Jurkat, Clone E6-1 (cell line): ENCODE data around the gene PPIH.
"Not testable (repeated sequence)": the region's sequence is repeated elsewhere in the genome, so short reads cannot be mapped to it uniquely, and the experiment has no call there.

Experiments
- DNase-seq: peaks from one replicate; pipeline ENCODE4 v3.0.0-alpha.2; 2011; ENCODE audit warnings: low read depth, low spot score
- H3K4me3 ChIP-seq: 2 replicates; pipeline ENCODE4 v1.5.1; 2011; ENCODE audit warnings: mild to moderate bottlenecking, low read length, control low read depth, moderate library complexity

Gene PPIH

DNA sequence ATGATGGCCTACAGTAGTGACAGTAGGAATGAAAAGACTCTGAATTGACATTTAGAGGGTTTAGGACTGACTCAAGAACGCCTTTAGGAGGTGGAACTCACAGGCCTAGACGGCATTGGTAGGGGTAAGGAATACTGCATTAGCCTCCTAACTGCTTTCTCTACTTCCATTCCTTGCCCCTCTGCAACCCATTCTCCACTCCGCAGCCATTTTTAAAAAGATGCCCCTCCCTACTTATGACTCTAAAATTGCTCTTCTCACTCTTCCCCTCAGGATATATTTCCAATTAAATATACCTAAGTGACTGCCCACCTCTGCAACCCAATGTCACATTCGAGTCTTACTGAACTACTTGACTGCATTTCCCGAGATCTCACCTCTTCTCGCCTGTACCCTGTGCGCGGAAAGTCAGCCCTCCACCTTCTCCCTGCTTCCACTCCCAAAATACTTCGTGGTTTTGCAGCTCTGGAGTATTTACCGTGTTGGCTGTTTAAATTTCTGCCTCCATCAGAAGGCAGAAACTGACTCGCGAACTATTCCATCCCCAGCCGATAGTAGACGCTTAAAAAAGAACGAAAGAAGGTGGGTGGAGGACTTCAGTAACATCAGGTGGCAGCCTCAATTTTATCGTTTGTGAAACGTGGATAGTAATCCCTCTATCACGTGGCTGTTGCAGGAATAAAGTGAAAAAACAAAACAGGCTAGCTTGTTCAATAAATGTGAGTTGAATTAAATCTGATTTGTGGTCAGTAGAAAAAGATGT, 22.9 kb downstream of the PPIH start:
- H3K4me3 ChIP-seq: peak overlapping the region; percentile 90
- peak; percentile 39 for DNase-seq

DNA sequence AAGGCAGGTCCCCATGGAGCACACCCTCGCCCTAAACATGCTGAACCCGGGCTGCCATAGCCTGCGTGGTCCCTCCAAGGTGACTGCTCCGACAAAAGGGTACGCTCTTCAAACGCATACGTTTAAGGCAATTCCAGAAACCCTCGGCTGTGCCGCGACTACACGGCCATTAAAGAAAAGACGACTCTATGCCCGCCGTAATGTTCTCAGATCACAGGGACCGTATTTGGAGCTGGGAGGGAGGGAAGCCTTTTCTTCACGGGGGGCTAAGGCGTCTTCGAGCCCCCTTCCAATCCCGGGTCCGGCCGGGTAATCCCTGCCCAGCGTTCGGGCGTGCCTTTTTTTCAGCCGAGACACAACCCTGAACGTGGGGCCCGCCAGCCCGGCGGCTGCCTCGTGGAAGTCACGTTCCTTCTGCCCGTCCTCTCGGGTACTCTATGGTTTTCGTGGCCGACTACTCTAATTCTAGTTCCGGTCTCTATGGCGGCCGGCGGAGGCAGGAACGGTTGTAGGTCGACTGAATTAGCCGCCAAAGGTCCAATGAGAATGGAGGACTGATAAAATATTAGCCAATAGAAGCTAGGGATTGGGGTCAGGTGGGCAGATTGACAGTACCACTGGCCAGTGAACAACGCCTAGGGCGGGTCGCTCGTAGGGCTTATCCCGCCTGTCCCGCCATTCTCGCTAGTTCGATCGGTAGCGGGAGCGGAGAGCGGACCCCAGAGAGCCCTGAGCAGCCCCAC, 23.7 kb downstream of the PPIH start, which contains the start of gene YBX1:
TSS of gene YBX1 (plus strand) at position 678 of the 743 bp plus-strand sequence. CDS start 148 bp downstream, outside the sequence.
- H3K4me3 ChIP-seq: peak within 1 kb of the TSS; percentile 90
- DNase-seq: peak; percentile 99

DNA sequence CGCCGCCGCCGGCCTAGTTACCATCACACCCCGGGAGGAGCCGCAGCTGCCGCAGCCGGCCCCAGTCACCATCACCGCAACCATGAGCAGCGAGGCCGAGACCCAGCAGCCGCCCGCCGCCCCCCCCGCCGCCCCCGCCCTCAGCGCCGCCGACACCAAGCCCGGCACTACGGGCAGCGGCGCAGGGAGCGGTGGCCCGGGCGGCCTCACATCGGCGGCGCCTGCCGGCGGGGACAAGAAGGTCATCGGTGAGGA, 24.2 kb downstream of the PPIH start:
- H3K4me3 ChIP-seq: peak overlapping the region; percentile 90
- DNase-seq: not testable (repeated sequence)

DNA sequence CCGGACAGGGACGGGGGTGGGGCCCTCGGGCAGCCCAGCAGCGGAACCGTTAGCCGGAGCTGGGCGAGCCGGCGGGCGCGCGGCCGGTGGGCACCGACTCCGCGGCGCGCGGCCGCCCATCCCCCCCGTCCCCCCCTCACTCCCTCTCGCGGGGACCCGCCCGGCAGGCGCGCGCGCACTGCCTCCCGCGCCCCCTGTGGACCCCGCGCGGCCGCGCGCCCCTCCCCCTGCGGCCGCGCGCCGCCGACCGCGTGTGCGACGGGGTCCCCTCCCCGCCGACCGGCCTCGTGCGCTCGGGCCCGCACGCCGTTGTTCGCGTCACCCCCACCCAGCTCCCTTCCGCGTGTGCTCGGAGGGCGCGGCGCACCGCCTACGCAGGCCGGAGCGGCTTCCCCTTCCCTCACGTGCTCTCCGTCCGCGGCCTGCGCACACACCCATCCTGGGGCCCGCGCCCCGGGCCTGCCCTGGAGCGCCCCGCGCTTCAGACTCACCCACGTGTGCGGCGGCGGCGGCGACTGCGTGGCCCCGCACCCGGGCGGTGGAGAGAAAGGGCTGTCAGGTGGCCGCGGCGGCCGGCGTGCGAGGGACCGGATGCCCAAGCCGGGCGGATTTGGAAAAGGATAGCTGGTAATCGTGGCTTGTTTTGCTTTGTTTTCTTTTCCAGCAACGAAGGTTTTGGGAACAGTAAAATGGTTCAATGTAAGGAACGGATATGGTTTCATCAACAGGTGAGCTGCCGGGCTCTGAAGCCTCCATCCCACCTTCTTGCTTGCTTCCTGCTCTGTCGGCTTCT, 24.7 kb downstream of the PPIH start:
- peak overlapping the region; percentile 90 for H3K4me3 ChIP-seq
- peak; percentile 51 for DNase-seq

DNA sequence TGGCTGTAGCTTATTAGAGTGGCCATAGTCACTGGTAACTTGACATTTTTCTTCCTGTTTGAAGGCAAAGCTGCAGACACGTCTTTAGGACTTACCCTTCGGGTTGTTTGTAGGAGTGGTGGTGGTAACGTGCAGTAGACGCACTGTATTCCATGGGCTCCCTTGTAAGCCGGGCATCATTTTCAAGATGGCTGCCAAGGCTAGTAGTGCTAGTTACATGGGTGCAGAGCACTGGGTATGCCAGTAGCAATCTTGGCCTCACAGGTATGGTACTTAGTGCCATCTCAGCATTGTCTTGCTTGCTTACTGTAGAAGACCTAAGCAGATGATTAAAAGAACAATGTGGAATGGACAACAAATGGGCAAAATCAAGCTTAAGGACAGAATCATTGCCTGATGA, 25.9 kb downstream of the PPIH start:
- H3K4me3 ChIP-seq: peak overlapping the region; percentile 90
- no peak for DNase-seq

- no peak overlapping the region for H3K4me3 ChIP-seq
- no peak for DNase-seq
Observed at GRCh38 chr1:42686418-42686817, 28.2 kb downstream of the PPIH start.

GRCh38 chr1:42689912-42690311, 31.7 kb downstream of the PPIH start:
- no peak overlapping the region for H3K4me3 ChIP-seq
- DNase-seq: no peak

GRCh38 chr1:42690477-42691156, 32.4 kb downstream of the PPIH start:
- H3K4me3 ChIP-seq: no peak overlapping the region
- DNase-seq: no peak

- H3K4me3 ChIP-seq: no peak overlapping the region
- DNase-seq: no peak
Observed at GRCh38 chr1:42691157-42691498, 32.9 kb downstream of the PPIH start.

GRCh38 chr1:42692461-42692860, 34.2 kb downstream of the PPIH start:
- DNase-seq: no peak
- H3K4me3 ChIP-seq: no peak overlapping the region

GRCh38 chr1:42692911-42693310, 34.7 kb downstream of the PPIH start:
- H3K4me3 ChIP-seq: no peak overlapping the region
- no peak for DNase-seq

DNA sequence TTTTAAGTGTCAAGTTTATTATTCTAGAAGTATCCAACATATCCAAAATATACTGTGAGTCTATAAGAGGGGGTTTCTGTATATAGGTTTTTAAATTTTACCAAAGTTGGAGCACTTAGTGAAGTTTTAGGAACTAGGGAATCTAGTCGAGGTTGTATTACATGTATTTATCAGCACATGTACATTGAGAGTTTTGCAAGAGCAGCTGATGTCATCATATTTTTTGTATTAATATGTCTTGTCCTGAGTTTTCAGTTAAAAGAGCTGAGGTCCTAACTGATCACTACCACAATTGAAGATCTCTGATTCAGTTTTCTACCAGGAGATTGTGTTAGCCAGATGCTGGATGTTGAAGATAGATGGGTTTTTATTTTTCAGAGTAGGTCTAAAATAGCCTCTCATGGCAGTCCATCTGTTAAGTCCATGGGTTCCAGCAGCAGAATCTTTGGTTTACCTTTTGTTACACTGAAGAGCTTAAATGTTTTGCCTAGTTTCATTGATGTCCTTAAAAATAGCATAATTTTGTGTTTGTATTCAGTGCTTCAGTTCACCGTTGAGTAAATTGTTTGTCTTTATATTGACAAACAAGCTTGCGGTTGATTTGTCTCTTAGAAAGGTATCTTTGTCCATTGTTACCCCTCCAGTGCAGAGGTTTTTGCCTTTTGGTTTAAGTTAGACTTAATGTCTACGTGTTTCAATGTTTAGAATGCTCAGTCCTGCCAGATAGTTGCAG, 40.0 kb downstream of the PPIH start:
- no peak overlapping the region for H3K4me3 ChIP-seq
- no peak for DNase-seq

DNA sequence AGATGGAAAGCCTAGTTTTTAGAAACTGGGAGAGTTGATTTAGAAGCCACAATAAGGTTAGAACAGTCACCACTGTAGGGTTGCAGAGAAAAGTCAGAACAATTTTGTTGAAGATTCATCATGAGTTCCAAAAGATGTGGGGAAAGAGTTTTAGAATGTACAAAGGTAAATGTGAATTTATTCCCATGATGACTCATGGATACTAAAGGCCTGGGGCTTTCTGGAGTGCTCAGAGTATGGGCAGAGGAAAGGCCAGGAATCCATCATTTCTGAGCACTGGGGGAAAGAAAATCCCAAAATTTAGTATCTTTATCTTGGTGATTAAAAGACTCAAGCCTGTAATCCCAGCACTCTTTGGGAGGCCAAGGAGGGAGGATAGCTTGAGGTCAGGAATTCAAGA, 41.8 kb downstream of the PPIH start:
- no peak for DNase-seq
- no peak overlapping the region for H3K4me3 ChIP-seq

DNA sequence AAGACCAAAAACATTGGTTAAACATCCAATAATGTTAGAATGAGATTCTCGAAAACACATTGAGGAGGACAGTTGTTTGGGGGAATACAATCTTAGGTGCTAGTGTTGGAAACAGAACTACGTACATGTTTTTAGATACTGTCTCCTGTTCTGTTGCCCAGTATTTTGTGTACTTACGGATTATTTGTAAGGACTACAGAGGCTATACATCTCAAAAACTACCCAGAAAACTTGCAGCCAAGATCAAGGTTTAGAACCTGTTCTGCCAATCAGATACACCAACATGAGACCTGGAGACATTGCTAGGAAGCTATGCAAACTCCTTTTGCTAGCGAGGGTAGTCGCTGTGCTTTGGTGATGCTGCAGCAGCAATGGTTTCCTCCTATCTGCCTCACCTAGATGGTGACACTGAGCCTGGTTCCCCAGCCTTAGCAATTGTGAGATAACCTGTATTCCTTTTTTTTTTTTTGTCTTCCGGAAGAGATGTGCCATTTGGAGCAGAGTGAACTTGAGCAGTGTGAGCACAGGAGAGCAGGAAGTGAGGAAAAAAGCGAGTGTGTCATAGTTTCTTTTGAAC, 45.8 kb downstream of the PPIH start:
- no peak overlapping the region for H3K4me3 ChIP-seq
- no peak for DNase-seq

GRCh38 chr1:42712808-42713207, 54.6 kb downstream of the PPIH start:
- not testable (repeated sequence) for DNase-seq, H3K4me3 ChIP-seq

DNA sequence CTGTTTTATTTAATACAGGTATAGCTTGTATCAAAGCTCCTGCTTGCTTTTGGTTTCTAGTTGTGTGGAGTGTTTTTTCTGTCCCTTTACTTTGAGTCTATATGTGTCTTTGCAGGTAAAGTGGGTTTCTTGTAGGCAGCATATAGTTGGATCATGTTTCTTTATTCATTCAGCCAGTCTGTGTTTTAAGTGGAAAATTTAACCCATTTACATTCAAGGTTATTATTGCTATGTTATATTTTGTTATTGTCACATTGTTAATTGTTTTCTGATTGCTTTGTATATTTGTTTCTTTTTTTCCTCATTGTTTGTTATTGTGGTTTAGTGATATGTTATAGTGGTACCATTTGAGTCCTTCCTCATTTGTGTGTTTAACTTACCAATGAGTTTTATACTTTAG, 55.1 kb downstream of the PPIH start:
- no peak for DNase-seq
- H3K4me3 ChIP-seq: no peak overlapping the region

- H3K4me3 ChIP-seq, DNase-seq: not testable (repeated sequence)
Observed at GRCh38 chr1:42714441-42714840, 56.2 kb downstream of the PPIH start.

- no peak overlapping the region for H3K4me3 ChIP-seq
- DNase-seq: no peak
Observed at GRCh38 chr1:42720868-42721267, 62.6 kb downstream of the PPIH start.

GRCh38 chr1:42721926-42722325, 63.7 kb downstream of the PPIH start:
- H3K4me3 ChIP-seq: no peak overlapping the region
- no peak for DNase-seq
